Stimulated activated naive CD8-positive, alpha-beta T cell treated with anti-CD3 and anti-CD28 coated beads, Interleukin-15, Interleukin-2, amounts not matched to agents 100 ng/mL and 50 ng/mL, for 24 hours (primary cell): ENCODE data around the gene FAXDC2.
"Not testable (repeated sequence)": the region's sequence is repeated elsewhere in the genome, so short reads cannot be mapped to it uniquely, and the experiment has no call there.

ENCODE experiments used
- H3K27ac Mint-ChIP-seq: one replicate; pipeline ENCODE4 v1.8.0; 2021; ENCODE audit warnings: mild to moderate bottlenecking, mixed read lengths
- H3K27me3 Mint-ChIP-seq: one replicate; pipeline ENCODE4 v1.8.0; 2021; ENCODE audit warnings: mixed read lengths
- H3K36me3 Mint-ChIP-seq: one replicate; pipeline ENCODE4 v1.8.0; 2021; ENCODE audit warnings: low read depth, mixed read lengths
- H3K4me1 Mint-ChIP-seq: one replicate; pipeline ENCODE4 v1.8.0; 2021; ENCODE audit warnings: low read depth, mixed read lengths
- H3K4me3 Mint-ChIP-seq: one replicate; pipeline ENCODE4 v1.8.0; 2021; ENCODE audit warnings: mild to moderate bottlenecking, mixed read lengths
- H3K9me3 Mint-ChIP-seq: one replicate; pipeline ENCODE4 v1.8.0; 2021; ENCODE audit warnings: mixed read lengths

FAXDC2 gene

DNA sequence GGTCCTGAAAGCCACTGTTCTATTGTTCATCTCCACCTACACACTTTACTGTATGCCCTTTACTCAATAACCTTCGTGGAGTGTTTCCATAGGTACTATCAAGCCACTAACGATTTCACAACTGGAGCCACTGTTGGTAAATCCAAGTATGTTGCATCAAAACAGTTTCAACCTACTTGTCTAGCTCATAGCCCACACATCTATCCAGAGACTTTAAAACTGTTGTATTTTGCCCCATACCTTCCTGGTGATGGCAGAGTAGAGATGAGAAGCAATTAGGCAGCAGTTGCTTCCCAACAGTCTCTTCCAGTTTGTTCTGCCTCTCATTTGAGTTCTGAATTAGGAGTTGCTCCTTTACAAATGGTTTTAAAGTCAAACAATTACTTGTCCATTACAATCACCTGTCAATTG is 607 bp downstream of the FAXDC2 start:
- Mint-ChIP-seq H3K9me3 (no peaks in the 10 kb centered on the region), H3K4me1 (peaks cover 19% of the 10 kb centered on the region), H3K27ac (no peak overlapping the region), H3K27me3 (no peaks in the 10 kb centered on the region), H3K36me3 (no peaks in the 10 kb centered on the region), H3K4me3 (no peak overlapping the region)

- Mint-ChIP-seq H3K4me1 (peaks cover 19% of the 10 kb centered on the region), H3K36me3 (no peaks in the 10 kb centered on the region), H3K27ac (no peak overlapping the region), H3K27me3 (no peaks in the 10 kb centered on the region), H3K4me3 (no peak overlapping the region), H3K9me3 (no peaks in the 10 kb centered on the region)
Observed at GRCh38 chr5:154849264-154849785, 1.1 kb downstream of the FAXDC2 start.

DNA sequence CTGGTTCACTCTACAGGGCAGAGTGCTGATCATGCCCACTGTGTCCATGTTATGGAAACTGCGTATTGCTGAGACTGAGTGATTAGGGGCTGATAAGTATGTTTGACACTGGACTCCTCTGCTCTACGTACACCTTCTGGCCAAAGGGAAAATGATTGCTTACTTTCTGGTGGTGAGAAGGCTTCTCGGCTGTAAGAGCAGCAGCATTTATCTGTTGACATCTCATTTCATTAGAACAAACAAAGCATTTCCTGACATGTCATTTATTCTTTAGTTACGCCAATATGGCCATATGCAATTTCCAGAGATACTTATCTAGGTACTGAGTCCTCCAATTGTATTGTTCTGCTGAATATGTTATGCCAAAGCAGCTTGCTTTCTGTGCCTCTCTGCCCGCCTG is 5.6 kb downstream of the FAXDC2 start:
- Mint-ChIP-seq H3K9me3 (no peaks in the 10 kb centered on the region), H3K4me3 (no peak overlapping the region), H3K27me3 (no peaks in the 10 kb centered on the region), H3K27ac (no peak overlapping the region), H3K36me3 (no peaks in the 10 kb centered on the region), H3K4me1 (peaks cover 8% of the 10 kb centered on the region)

GRCh38 chr5:154842689-154843530 is 7.5 kb downstream of the FAXDC2 start:
- Mint-ChIP-seq H3K36me3 (peaks cover 3% of the 10 kb centered on the region), H3K4me1 (no peaks in the 10 kb centered on the region), H3K27ac (no peak overlapping the region), H3K27me3 (no peaks in the 10 kb centered on the region), H3K4me3 (no peak overlapping the region), H3K9me3 (no peaks in the 10 kb centered on the region)

GRCh38 chr5:154841273-154841661 is 9.1 kb downstream of the FAXDC2 start:
- Mint-ChIP-seq H3K4me3 (no peak overlapping the region), H3K36me3 (peaks cover 3% of the 10 kb centered on the region), H3K27ac (no peak overlapping the region), H3K27me3 (no peaks in the 10 kb centered on the region), H3K9me3 (no peaks in the 10 kb centered on the region), H3K4me1 (no peaks in the 10 kb centered on the region)

DNA sequence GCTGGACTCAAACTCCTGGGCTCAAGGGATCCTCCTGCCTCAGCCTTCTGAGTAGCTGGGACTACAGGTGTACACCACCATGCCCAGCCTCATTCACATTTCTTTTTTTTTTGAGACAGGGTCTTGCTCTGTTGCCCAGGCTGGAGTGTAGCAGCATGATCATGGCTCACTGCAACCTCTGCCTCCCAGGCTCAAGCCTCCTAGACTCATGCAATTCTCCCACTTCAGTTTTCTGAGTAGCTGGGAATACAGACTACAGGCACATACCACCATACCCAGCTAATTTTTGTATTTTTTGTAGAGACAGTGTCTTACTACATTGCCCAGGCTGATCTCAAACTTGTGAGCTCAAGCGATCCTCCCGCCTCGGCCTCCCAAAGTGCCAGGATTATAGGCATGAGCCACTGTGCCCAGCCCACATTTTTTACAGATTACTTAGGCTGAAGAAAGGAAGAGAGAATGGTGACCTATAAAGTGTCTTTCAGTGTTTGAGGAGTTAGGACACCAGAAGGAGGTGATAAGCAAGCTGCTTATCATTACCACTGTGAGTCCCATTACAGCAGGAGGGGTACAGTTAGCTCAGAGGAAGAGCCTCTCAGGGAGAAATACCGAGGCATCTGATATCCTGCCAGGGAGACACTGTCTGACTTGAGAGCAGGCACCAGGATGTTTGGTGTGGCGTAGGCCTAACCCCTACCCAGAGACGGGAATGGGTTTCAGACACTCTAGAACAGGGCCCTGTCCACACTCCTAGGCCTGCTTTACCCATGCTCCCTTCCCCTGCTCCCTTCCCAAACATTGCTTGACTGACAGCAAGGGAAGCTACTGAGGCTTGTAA is 9.7 kb downstream of the FAXDC2 start:
- H3K9me3 Mint-ChIP-seq, result no peaks in the 10 kb centered on the region
- H3K27me3 Mint-ChIP-seq, result no peaks in the 10 kb centered on the region
- H3K4me1 Mint-ChIP-seq, result no peaks in the 10 kb centered on the region
- H3K27ac Mint-ChIP-seq, result no peak overlapping the region
- peaks cover 3% of the 10 kb centered on the region for H3K36me3 Mint-ChIP-seq
- no peak overlapping the region for H3K4me3 Mint-ChIP-seq

- Mint-ChIP-seq H3K4me1 (no peaks in the 10 kb centered on the region), H3K27me3 (no peaks in the 10 kb centered on the region), H3K36me3 (peaks cover 8% of the 10 kb centered on the region), H3K27ac (no peak overlapping the region), H3K4me3 (no peak overlapping the region), H3K9me3 (no peaks in the 10 kb centered on the region)
Observed at GRCh38 chr5:154837009-154837901, 13.1 kb downstream of the FAXDC2 start.

- Mint-ChIP-seq H3K9me3 (no peaks in the 10 kb centered on the region), H3K4me1 (no peaks in the 10 kb centered on the region), H3K27me3 (no peaks in the 10 kb centered on the region), H3K36me3 (peaks cover 13% of the 10 kb centered on the region), H3K27ac (no peak overlapping the region), H3K4me3 (no peak overlapping the region)
Observed at GRCh38 chr5:154836225-154836624, 14.2 kb downstream of the FAXDC2 start.

GRCh38 chr5:154835701-154836052 is 14.7 kb downstream of the FAXDC2 start:
- H3K27me3 Mint-ChIP-seq, H3K9me3 Mint-ChIP-seq, H3K4me1 Mint-ChIP-seq, H3K27ac Mint-ChIP-seq, H3K4me3 Mint-ChIP-seq: not testable (repeated sequence)
- H3K36me3 Mint-ChIP-seq, result peaks cover 14% of the 10 kb centered on the region

DNA sequence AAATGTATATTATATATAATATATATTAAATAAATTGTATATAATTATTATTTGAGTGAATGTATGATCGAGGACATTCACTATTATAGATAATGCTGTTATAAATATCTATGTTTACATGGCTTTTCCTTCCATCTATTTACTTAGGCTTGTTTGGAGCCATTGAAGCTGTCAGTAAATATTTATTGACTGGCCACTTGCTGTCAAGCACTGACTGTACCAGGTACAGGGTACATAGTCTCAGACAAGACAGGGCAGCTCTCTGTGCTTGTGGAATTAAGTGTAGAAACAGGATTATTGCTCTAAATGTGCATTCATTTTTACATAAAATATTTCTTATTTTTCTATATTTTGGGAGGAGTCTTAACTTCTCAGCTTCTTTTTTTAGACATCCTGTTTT is 16.4 kb downstream of the FAXDC2 start:
- H3K9me3 Mint-ChIP-seq, result no peaks in the 10 kb centered on the region
- H3K27ac Mint-ChIP-seq, result no peak overlapping the region
- no peak overlapping the region for H3K4me3 Mint-ChIP-seq
- H3K36me3 Mint-ChIP-seq, result peaks cover 24% of the 10 kb centered on the region
- no peaks in the 10 kb centered on the region for H3K27me3 Mint-ChIP-seq
- H3K4me1 Mint-ChIP-seq, result peaks cover 16% of the 10 kb centered on the region

- peaks cover 26% of the 10 kb centered on the region for H3K36me3 Mint-ChIP-seq
- H3K27ac Mint-ChIP-seq, H3K4me3 Mint-ChIP-seq, H3K9me3 Mint-ChIP-seq, H3K27me3 Mint-ChIP-seq: not testable (repeated sequence)
- H3K4me1 Mint-ChIP-seq, result peaks cover 26% of the 10 kb centered on the region
Observed at GRCh38 chr5:154832804-154833203, 17.6 kb downstream of the FAXDC2 start.

DNA sequence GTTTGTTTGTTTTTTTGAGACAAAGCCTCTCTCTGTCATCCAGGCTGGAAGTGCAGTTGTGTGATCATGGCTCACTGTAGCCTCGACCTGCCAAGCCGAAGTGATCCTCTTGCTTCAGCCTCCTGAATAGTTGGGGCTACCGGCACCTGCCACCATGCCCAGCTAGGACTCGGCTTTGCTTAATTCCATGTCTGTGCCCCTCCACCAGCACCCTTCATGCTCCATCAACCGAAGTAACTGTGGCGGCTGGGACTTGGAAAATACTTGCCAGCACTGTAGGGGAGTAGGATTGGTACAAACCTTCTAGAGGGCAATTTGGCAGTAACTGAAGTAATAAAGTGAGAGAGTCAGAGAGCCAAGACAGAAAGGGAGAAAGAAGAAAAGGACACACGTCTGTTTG is 19.0 kb downstream of the FAXDC2 start:
- Mint-ChIP-seq H3K4me3 (no peak overlapping the region), H3K27ac (no peak overlapping the region), H3K4me1 (peaks cover 37% of the 10 kb centered on the region), H3K27me3 (no peaks in the 10 kb centered on the region), H3K9me3 (no peaks in the 10 kb centered on the region), H3K36me3 (peaks cover 29% of the 10 kb centered on the region)

- H3K27me3 Mint-ChIP-seq, result no peaks in the 10 kb centered on the region
- H3K4me3 Mint-ChIP-seq, result no peak overlapping the region
- H3K27ac Mint-ChIP-seq, result no peak overlapping the region
- peaks cover 36% of the 10 kb centered on the region for H3K36me3 Mint-ChIP-seq
- H3K4me1 Mint-ChIP-seq, result peaks cover 43% of the 10 kb centered on the region
- H3K9me3 Mint-ChIP-seq, result no peaks in the 10 kb centered on the region
Observed at GRCh38 chr5:154830596-154830995, 19.8 kb downstream of the FAXDC2 start.

GRCh38 chr5:154830219-154830595 is 20.2 kb downstream of the FAXDC2 start:
- Mint-ChIP-seq H3K27ac (peak overlapping the region; percentile 37), H3K27me3 (no peaks in the 10 kb centered on the region), H3K36me3 (peaks cover 38% of the 10 kb centered on the region), H3K4me3 (no peak overlapping the region), H3K4me1 (peaks cover 44% of the 10 kb centered on the region), H3K9me3 (no peaks in the 10 kb centered on the region)
